Measurements from ENCODE around the gene ECD.
"Not testable (repeated sequence)": the region's sequence is repeated elsewhere in the genome, so short reads cannot be mapped to it uniquely, and the experiment has no call there.

The ECD gene

GRCh38 chr10:73109248-73109652 lies 58.6 kb downstream of the ECD start:
- H3K9me3 ChIP-seq (ENCODE audit: control insufficient read depth in 1 of 2, low read length in 2 of 2); H3K4me3 ChIP-seq (ENCODE audit: low read depth in 1 of 2, low read length in 2 of 2); H3K27ac ChIP-seq (ENCODE audit: low read depth, low read length); H3K36me3 ChIP-seq (ENCODE audit: control insufficient read depth in 1 of 2, insufficient read depth in 2 of 2, low read length in 2 of 2); H3K4me1 ChIP-seq (ENCODE audit: control insufficient read depth in 1 of 2, insufficient read depth in 2 of 2, low read length in 2 of 2); H3K9ac ChIP-seq (ENCODE audit: low read depth in 1 of 2, low read length in 2 of 2); H3K27me3 ChIP-seq (ENCODE audit: control insufficient read depth in 1 of 2, insufficient read depth in 2 of 2, low read length in 2 of 2): not testable (repeated sequence)

- H3K27ac ChIP-seq (ENCODE audit: low read depth, low read length): no peak overlapping the region
- H3K27me3 ChIP-seq (ENCODE audit: control insufficient read depth in 1 of 2, insufficient read depth in 2 of 2, low read length in 2 of 2): no peaks in the 10 kb centered on the region
- H3K36me3 ChIP-seq (ENCODE audit: control insufficient read depth in 1 of 2, insufficient read depth in 2 of 2, low read length in 2 of 2): no peaks in the 10 kb centered on the region
- no peak overlapping the region for H3K9ac ChIP-seq (ENCODE audit: low read depth in 1 of 2, low read length in 2 of 2)
- H3K9me3 ChIP-seq (ENCODE audit: control insufficient read depth in 1 of 2, low read length in 2 of 2): no peaks in the 10 kb centered on the region
- no peaks in the 10 kb centered on the region for H3K4me1 ChIP-seq (ENCODE audit: control insufficient read depth in 1 of 2, insufficient read depth in 2 of 2, low read length in 2 of 2)
- H3K4me3 ChIP-seq (ENCODE audit: low read depth in 1 of 2, low read length in 2 of 2): no peak overlapping the region
Observed at GRCh38 chr10:73106301-73106700, 61.5 kb downstream of the ECD start.

GRCh38 chr10:73099141-73099540 lies 68.7 kb downstream of the ECD start:
- no peaks in the 10 kb centered on the region for H3K27me3 ChIP-seq (ENCODE audit: control insufficient read depth in 1 of 2, insufficient read depth in 2 of 2, low read length in 2 of 2)
- no peak overlapping the region for H3K9ac ChIP-seq (ENCODE audit: low read depth in 1 of 2, low read length in 2 of 2)
- H3K36me3 ChIP-seq (ENCODE audit: control insufficient read depth in 1 of 2, insufficient read depth in 2 of 2, low read length in 2 of 2): no peaks in the 10 kb centered on the region
- no peak overlapping the region for H3K27ac ChIP-seq (ENCODE audit: low read depth, low read length)
- H3K4me3 ChIP-seq (ENCODE audit: low read depth in 1 of 2, low read length in 2 of 2): no peak overlapping the region
- H3K9me3 ChIP-seq (ENCODE audit: control insufficient read depth in 1 of 2, low read length in 2 of 2): no peaks in the 10 kb centered on the region
- peaks cover 10 to 14% of the 10 kb centered on the region in 2 donors for H3K4me1 ChIP-seq (ENCODE audit: control insufficient read depth in 1 of 2, insufficient read depth in 2 of 2, low read length in 2 of 2)

- H3K27me3 ChIP-seq (ENCODE audit: control insufficient read depth in 1 of 2, insufficient read depth in 2 of 2, low read length in 2 of 2): no peaks in the 10 kb centered on the region
- no peaks in the 10 kb centered on the region for H3K36me3 ChIP-seq (ENCODE audit: control insufficient read depth in 1 of 2, insufficient read depth in 2 of 2, low read length in 2 of 2)
- peaks cover 13 to 14% of the 10 kb centered on the region in 2 donors for H3K4me1 ChIP-seq (ENCODE audit: control insufficient read depth in 1 of 2, insufficient read depth in 2 of 2, low read length in 2 of 2)
- peak overlapping the region; percentile 52 for H3K27ac ChIP-seq (ENCODE audit: low read depth, low read length)
- H3K9ac ChIP-seq (ENCODE audit: low read depth in 1 of 2, low read length in 2 of 2): peak overlapping the region; percentile 50 to 98
- no peaks in the 10 kb centered on the region for H3K9me3 ChIP-seq (ENCODE audit: control insufficient read depth in 1 of 2, low read length in 2 of 2)
- H3K4me3 ChIP-seq (ENCODE audit: low read depth in 1 of 2, low read length in 2 of 2): peak overlapping the region; percentile 93 to 99
Observed at GRCh38 chr10:73097305-73097670, 70.5 kb downstream of the ECD start.

GRCh38 chr10:73096449-73097304 lies 71.1 kb downstream of the ECD start, which contains the start of gene P4HA1:
TSS of gene P4HA1 (minus strand) at chr10:73096866. CDS start at chr10:73074883, 21,983 bp downstream.
- Histone ChIP-seq H3K4me1 (ENCODE audit: control insufficient read depth in 1 of 2, insufficient read depth in 2 of 2, low read length in 2 of 2) (peaks cover 13 to 14% of the 10 kb centered on the region in 2 donors), H3K27me3 (ENCODE audit: control insufficient read depth in 1 of 2, insufficient read depth in 2 of 2, low read length in 2 of 2) (no peaks in the 10 kb centered on the region), H3K9ac (ENCODE audit: low read depth in 1 of 2, low read length in 2 of 2) (peak within 1 kb of the TSS; percentile 73 to 98), H3K27ac (ENCODE audit: low read depth, low read length) (peak within 1 kb of the TSS; percentile 94), H3K9me3 (ENCODE audit: control insufficient read depth in 1 of 2, low read length in 2 of 2) (no peaks in the 10 kb centered on the region), H3K4me3 (ENCODE audit: low read depth in 1 of 2, low read length in 2 of 2) (peak within 1 kb of the TSS; percentile 93 to 99), H3K36me3 (ENCODE audit: control insufficient read depth in 1 of 2, insufficient read depth in 2 of 2, low read length in 2 of 2) (no peaks in the 10 kb centered on the region)

GRCh38 chr10:73096041-73096448 lies 71.8 kb downstream of the ECD start:
- H3K36me3 ChIP-seq (ENCODE audit: control insufficient read depth in 1 of 2, insufficient read depth in 2 of 2, low read length in 2 of 2): no peaks in the 10 kb centered on the region
- H3K9ac ChIP-seq (ENCODE audit: low read depth in 1 of 2, low read length in 2 of 2): peak overlapping the region; percentile 73 to 98
- no peaks in the 10 kb centered on the region for H3K27me3 ChIP-seq (ENCODE audit: control insufficient read depth in 1 of 2, insufficient read depth in 2 of 2, low read length in 2 of 2)
- H3K27ac ChIP-seq (ENCODE audit: low read depth, low read length): peak overlapping the region; percentile 94
- H3K9me3 ChIP-seq (ENCODE audit: control insufficient read depth in 1 of 2, low read length in 2 of 2): no peaks in the 10 kb centered on the region
- H3K4me3 ChIP-seq (ENCODE audit: low read depth in 1 of 2, low read length in 2 of 2): peak overlapping the region; percentile 93 to 99
- H3K4me1 ChIP-seq (ENCODE audit: control insufficient read depth in 1 of 2, insufficient read depth in 2 of 2, low read length in 2 of 2): peaks cover 13 to 14% of the 10 kb centered on the region in 2 donors

- peak overlapping the region; percentile 73 to 98 for H3K9ac ChIP-seq (ENCODE audit: low read depth in 1 of 2, low read length in 2 of 2)
- no peaks in the 10 kb centered on the region for H3K9me3 ChIP-seq (ENCODE audit: control insufficient read depth in 1 of 2, low read length in 2 of 2)
- peak overlapping the region; percentile 93 to 99 for H3K4me3 ChIP-seq (ENCODE audit: low read depth in 1 of 2, low read length in 2 of 2)
- no peaks in the 10 kb centered on the region for H3K36me3 ChIP-seq (ENCODE audit: control insufficient read depth in 1 of 2, insufficient read depth in 2 of 2, low read length in 2 of 2)
- H3K4me1 ChIP-seq (ENCODE audit: control insufficient read depth in 1 of 2, insufficient read depth in 2 of 2, low read length in 2 of 2): peaks cover 13 to 14% of the 10 kb centered on the region in 2 donors
- H3K27ac ChIP-seq (ENCODE audit: low read depth, low read length): peak overlapping the region; percentile 94
- no peaks in the 10 kb centered on the region for H3K27me3 ChIP-seq (ENCODE audit: control insufficient read depth in 1 of 2, insufficient read depth in 2 of 2, low read length in 2 of 2)
Observed at GRCh38 chr10:73095481-73096021, 72.3 kb downstream of the ECD start.

- Histone ChIP-seq H3K4me1 (ENCODE audit: control insufficient read depth in 1 of 2, insufficient read depth in 2 of 2, low read length in 2 of 2) (peaks cover 13 to 14% of the 10 kb centered on the region in 2 donors), H3K27me3 (ENCODE audit: control insufficient read depth in 1 of 2, insufficient read depth in 2 of 2, low read length in 2 of 2) (no peaks in the 10 kb centered on the region), H3K9me3 (ENCODE audit: control insufficient read depth in 1 of 2, low read length in 2 of 2) (no peaks in the 10 kb centered on the region), H3K9ac (ENCODE audit: low read depth in 1 of 2, low read length in 2 of 2) (peak overlapping the region; percentile 8 to 73), H3K4me3 (ENCODE audit: low read depth in 1 of 2, low read length in 2 of 2) (peak overlapping the region; percentile 93 to 99), H3K27ac (ENCODE audit: low read depth, low read length) (no peak overlapping the region), H3K36me3 (ENCODE audit: control insufficient read depth in 1 of 2, insufficient read depth in 2 of 2, low read length in 2 of 2) (no peaks in the 10 kb centered on the region)
Observed at GRCh38 chr10:73094986-73095480, 72.8 kb downstream of the ECD start.

- Histone ChIP-seq H3K4me3 (ENCODE audit: low read depth in 1 of 2, low read length in 2 of 2) (peak overlapping the region in 1 of 2 donors; percentile 93), H3K36me3 (ENCODE audit: control insufficient read depth in 1 of 2, insufficient read depth in 2 of 2, low read length in 2 of 2) (no peaks in the 10 kb centered on the region), H3K27me3 (ENCODE audit: control insufficient read depth in 1 of 2, insufficient read depth in 2 of 2, low read length in 2 of 2) (no peaks in the 10 kb centered on the region), H3K9ac (ENCODE audit: low read depth in 1 of 2, low read length in 2 of 2) (no peak overlapping the region), H3K4me1 (ENCODE audit: control insufficient read depth in 1 of 2, insufficient read depth in 2 of 2, low read length in 2 of 2) (peaks cover 13 to 14% of the 10 kb centered on the region in 2 donors), H3K9me3 (ENCODE audit: control insufficient read depth in 1 of 2, low read length in 2 of 2) (no peaks in the 10 kb centered on the region), H3K27ac (ENCODE audit: low read depth, low read length) (no peak overlapping the region)
Observed at GRCh38 chr10:73093922-73094850, 73.6 kb downstream of the ECD start.

All from duodenal mucosa (tissue), 2 donors.